K562 (cell line): ENCODE results near the gene FAM161A. TPM values are rescaled to one million over a fixed set of nuclear protein-coding genes. Genes with fewer than 3 reads are reported as not detected.

Source experiments
- CHD2 ChIP-seq: IDR thresholded peaks from 2 replicates; pipeline ENCODE4 v1.6.1; 2011; ENCODE audit warnings: low read depth, low read length
- FOS ChIP-seq: IDR thresholded peaks from 3 replicates; pipeline ENCODE4 v1.6.1; 2011; ENCODE audit not compliant: insufficient read length; ENCODE audit errors: extremely low read depth
- FOXM1 ChIP-seq, 2 experiments: fragments of 450-650 bp in 1 of 2; sonication (generic) in 1 of 2; formaldehyde crosslinking in 1 of 2; IDR thresholded peaks; 2 replicates each; pipeline versions ENCODE4 v1.6.1 to v1.9.0; 2017 to 2022; ENCODE audit warnings: low read depth in 2 of 2, mild to moderate bottlenecking in 2 of 2, missing genetic modification reagents in 1 of 2, moderate library complexity in 1 of 2
- KLF13 ChIP-seq: fragments of 450-650 bp; IDR thresholded peaks from 2 replicates; pipeline ENCODE4 v1.6.1; 2016; ENCODE audit warnings: missing genetic modification characterization, low read depth, mild to moderate bottlenecking, missing compliant biosample characterization, moderate library complexity, borderline replicate concordance
- L3MBTL2 ChIP-seq: fragments of 450-650 bp; IDR thresholded peaks from 2 replicates; pipeline ENCODE4 v1.6.1; 2016; ENCODE audit warnings: mild to moderate bottlenecking, moderate library complexity
- MEIS2 ChIP-seq: fragments of 450-650 bp; IDR thresholded peaks from 2 replicates; pipeline ENCODE4 v1.6.1; 2014; ENCODE audit warnings: mild to moderate bottlenecking; ENCODE audit not compliant: partially characterized antibody
- NEUROD1 ChIP-seq: fragments of 150-350 bp; IDR thresholded peaks from 2 replicates; pipeline ENCODE4 v1.6.1; 2014; ENCODE audit warnings: borderline replicate concordance, low read length, low read depth; ENCODE audit not compliant: partially characterized antibody
- NFE2L1 ChIP-seq: fragments of 450-650 bp; IDR thresholded peaks from 2 replicates; pipeline ENCODE4 v1.6.1; 2016; ENCODE audit warnings: missing genetic modification characterization, low read depth, mild to moderate bottlenecking, missing compliant biosample characterization, moderate library complexity, borderline replicate concordance
- OTX1 ChIP-seq: fragments of 450-650 bp; formaldehyde crosslinking; IDR thresholded peaks from 2 replicates; pipeline ENCODE4 v1.4.0; 2022; ENCODE audit warnings: mild to moderate bottlenecking
- RAD51 ChIP-seq: fragments of 450-650 bp; IDR thresholded peaks from 2 replicates; pipeline ENCODE4 v1.7.1; 2016; ENCODE audit warnings: low read depth, mild to moderate bottlenecking, borderline replicate concordance
- RUNX1 ChIP-seq: sonication (generic); IDR thresholded peaks from 2 replicates; pipeline ENCODE4 v1.6.1; 2016; ENCODE audit warnings: antibody characterized with exemption, low read depth
- SP2 ChIP-seq: IDR thresholded peaks from 2 replicates; pipeline ENCODE4 v1.6.1; 2011; ENCODE audit warnings: mild to moderate bottlenecking, low read depth, low read length, moderate library complexity; ENCODE audit not compliant: poor library complexity, severe bottlenecking; ENCODE audit errors: extremely low read depth
- WHSC1 ChIP-seq: IDR thresholded peaks from one replicate; pipeline ENCODE4 v1.6.1; 2012; ENCODE audit warnings: low read length, control low read depth, inconsistent platforms
- ZNF280B ChIP-seq: fragments of 250-450 bp; sonication (Bioruptor Pico); IDR thresholded peaks from 2 replicates; pipeline ENCODE4 v1.5.1; 2021; ENCODE audit warnings: mild to moderate bottlenecking
- polyA plus RNA-seq, 8 experiments: library from polyadenylated mRNA; depleted of rRNA in 4 of 8; stranded (reverse) in 5 of 8; unstranded in 3 of 8; fragments of >200 nt; fragmentation: Nextera tagmentation in 2 of 8; fragmentation: Illumina TruSeq in 1 of 8; extraction: Ambion mirVana in 2 of 8; extraction: Trizol in 1 of 8; gene quantifications; 2 replicates each; pipeline versions ENCODE4 v1.2.1 to v1.2.3, GENCODE V29; 2011 to 2014; ENCODE audit warnings: inconsistent platforms in 1 of 8, missing spikeins in 1 of 8
- total RNA-seq, 7 experiments: library from RNA; depleted of rRNA in 6 of 7; stranded (reverse); fragments of >200 nt in 6 of 7; fragmentation: Illumina TruSeq in 2 of 7; extraction: Trizol in 2 of 7; gene quantifications; 2 replicates each; pipeline versions ENCODE4 v1.2.1 to v1.2.3, GENCODE V29; 2011 to 2021; ENCODE audit warnings: low replicate concordance in 1 of 7
- TF ChIP-seq, protein P1 (sequence below): sonication (generic); formaldehyde crosslinking; IDR thresholded peaks from 2 replicates; pipeline ENCODE4 v1.5.0; 2020; ENCODE audit warnings: missing genetic modification reagents
- TF ChIP-seq, protein P2 (sequence below): fragments of 150-350 bp; IDR thresholded peaks from 2 replicates; pipeline ENCODE4 v1.6.1; 2014; ENCODE audit warnings: low read depth, mild to moderate bottlenecking, low read length, borderline replicate concordance

Gene FAM161A
- total and polyA plus RNA-seq, 9 of the 15 experiments (the other 6 are each of a cell fraction or from before 2014, with no cell fraction given) = 0.27 to 1.4 (median 0.80) TPM

DNA sequence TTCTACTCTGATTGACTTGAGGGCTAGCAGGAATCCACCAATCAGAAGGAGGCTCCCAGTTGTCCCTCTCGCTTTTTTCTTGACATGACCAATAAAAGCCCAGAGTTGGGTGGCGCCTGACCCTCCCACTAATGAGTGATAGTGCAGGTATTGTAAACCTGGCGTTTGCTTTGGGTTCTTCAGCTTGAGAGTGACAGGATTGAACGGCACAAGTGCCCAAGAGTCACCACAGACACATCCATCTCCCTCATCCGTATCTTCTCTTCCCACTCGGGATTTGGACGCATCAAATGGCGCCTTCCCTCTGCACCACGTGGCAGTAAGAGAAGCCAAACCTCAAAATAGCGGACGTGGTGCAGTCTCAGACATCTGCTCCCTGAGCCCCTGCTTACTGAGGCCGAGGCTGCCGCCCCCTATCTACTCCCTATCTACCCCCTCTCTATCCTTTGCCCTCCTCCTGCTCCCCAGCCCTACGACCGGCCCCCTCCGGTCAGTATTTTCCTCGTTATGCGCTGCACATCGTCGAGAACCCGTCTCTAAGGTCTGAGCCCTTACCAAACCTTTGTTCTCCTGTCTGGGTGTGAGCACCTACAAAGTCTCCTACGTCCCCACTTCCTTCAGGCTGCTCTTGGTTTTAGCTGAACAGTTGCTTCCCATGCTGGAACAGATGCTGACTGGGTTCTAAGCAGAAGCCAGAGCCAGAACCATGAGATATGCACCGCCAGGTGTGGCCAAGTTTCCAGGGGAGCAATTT is 881 bp upstream of the FAM161A start (continued):
- TF ChIP-seq KLF13 (tag) (no peak), NEUROD1 (no peak), RAD51 (no peak), L3MBTL2 (peak; percentile 26), NFE2L1 (tag) (no peak), RUNX1 (no peak), CHD2 (peak; percentile 32; the same call in 1 of the 2 replicates), ZNF280B (no peak), OTX1 (no peak), SP2 (peak; percentile 61), WHSC1 (no peak), FOS (peak; percentile 80), FOXM1 (IDR thresholded peaks at IDR 0.05; ENCODE audit: low read depth) (no peak), FOXM1 (CRISPR knock-in tag; IDR thresholded peaks at IDR 0.05; ENCODE audit: low read depth) (no peak), MEIS2 (peak; percentile 78)
- TF ChIP-seq, protein P1, sequence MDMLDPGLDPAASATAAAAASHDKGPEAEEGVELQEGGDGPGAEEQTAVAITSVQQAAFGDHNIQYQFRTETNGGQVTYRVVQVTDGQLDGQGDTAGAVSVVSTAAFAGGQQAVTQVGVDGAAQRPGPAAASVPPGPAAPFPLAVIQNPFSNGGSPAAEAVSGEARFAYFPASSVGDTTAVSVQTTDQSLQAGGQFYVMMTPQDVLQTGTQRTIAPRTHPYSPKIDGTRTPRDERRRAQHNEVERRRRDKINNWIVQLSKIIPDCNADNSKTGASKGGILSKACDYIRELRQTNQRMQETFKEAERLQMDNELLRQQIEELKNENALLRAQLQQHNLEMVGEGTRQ (CRISPR knock-in tag) = peak; percentile 33; the same call in 1 of the 2 replicates
- TF ChIP-seq, protein P2, sequence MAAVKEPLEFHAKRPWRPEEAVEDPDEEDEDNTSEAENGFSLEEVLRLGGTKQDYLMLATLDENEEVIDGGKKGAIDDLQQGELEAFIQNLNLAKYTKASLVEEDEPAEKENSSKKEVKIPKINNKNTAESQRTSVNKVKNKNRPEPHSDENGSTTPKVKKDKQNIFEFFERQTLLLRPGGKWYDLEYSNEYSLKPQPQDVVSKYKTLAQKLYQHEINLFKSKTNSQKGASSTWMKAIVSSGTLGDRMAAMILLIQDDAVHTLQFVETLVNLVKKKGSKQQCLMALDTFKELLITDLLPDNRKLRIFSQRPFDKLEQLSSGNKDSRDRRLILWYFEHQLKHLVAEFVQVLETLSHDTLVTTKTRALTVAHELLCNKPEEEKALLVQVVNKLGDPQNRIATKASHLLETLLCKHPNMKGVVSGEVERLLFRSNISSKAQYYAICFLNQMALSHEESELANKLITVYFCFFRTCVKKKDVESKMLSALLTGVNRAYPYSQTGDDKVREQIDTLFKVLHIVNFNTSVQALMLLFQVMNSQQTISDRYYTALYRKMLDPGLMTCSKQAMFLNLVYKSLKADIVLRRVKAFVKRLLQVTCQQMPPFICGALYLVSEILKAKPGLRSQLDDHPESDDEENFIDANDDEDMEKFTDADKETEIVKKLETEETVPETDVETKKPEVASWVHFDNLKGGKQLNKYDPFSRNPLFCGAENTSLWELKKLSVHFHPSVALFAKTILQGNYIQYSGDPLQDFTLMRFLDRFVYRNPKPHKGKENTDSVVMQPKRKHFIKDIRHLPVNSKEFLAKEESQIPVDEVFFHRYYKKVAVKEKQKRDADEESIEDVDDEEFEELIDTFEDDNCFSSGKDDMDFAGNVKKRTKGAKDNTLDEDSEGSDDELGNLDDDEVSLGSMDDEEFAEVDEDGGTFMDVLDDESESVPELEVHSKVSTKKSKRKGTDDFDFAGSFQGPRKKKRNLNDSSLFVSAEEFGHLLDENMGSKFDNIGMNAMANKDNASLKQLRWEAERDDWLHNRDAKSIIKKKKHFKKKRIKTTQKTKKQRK = peak; percentile 66; the same call in 1 of the 2 replicates
- TF ChIP-seq, all 486 proteins: peak for 16
